AG08395 (cell line): ENCODE data around the gene GPR171.
"Not testable (repeated sequence)": the region's sequence is repeated elsewhere in the genome, so short reads cannot be mapped to it uniquely, and the experiment has no call there.

ENCODE experiments used
- DNase-seq: peaks from one replicate; pipeline ENCODE4 v3.0.0; 2012; ENCODE audit warnings: mixed read lengths, low spot score

GPR171 gene

GRCh38 chr3:151203051-151203420, at the start of gene GPR171:
TSS of gene GPR171 (minus strand) at chr3:151203216. CDS start at chr3:151199386, 3,830 bp downstream.
- DNase-seq = no peak

- no peak for DNase-seq
Measured at GRCh38 chr3:151248772-151249337, 45.8 kb upstream of the GPR171 start.

GRCh38 chr3:151242006-151242405, 39.0 kb upstream of the GPR171 start:
- not testable (repeated sequence) for DNase-seq

GRCh38 chr3:151236736-151237135, 33.7 kb upstream of the GPR171 start:
- no peak for DNase-seq

GRCh38 chr3:151236316-151236715, 33.3 kb upstream of the GPR171 start:
- no peak for DNase-seq

GRCh38 chr3:151234825-151235224, 31.8 kb upstream of the GPR171 start:
- DNase-seq = no peak

- DNase-seq = no peak
Measured at GRCh38 chr3:151232991-151233390, 30.0 kb upstream of the GPR171 start.

GRCh38 chr3:151232403-151232802, 29.4 kb upstream of the GPR171 start:
- not testable (repeated sequence) for DNase-seq

GRCh38 chr3:151230646-151231045, 27.6 kb upstream of the GPR171 start:
- DNase-seq = no peak

- DNase-seq = peak; percentile 79
Measured at GRCh38 chr3:151228666-151229040, 25.6 kb upstream of the GPR171 start.

- peak; percentile 79 for DNase-seq
Measured at GRCh38 chr3:151227807-151228665, 25.0 kb upstream of the GPR171 start.

GRCh38 chr3:151227266-151227806, 24.3 kb upstream of the GPR171 start:
- no peak for DNase-seq

- DNase-seq = no peak
Measured at GRCh38 chr3:151226825-151227224, 23.8 kb upstream of the GPR171 start.

- no peak for DNase-seq
Measured at GRCh38 chr3:151226088-151226563, 23.1 kb upstream of the GPR171 start.

- DNase-seq = no peak
Measured at GRCh38 chr3:151225040-151225975, 22.3 kb upstream of the GPR171 start.

GRCh38 chr3:151224268-151224866, 21.4 kb upstream of the GPR171 start:
- DNase-seq = no peak

GRCh38 chr3:151219056-151219455, 16.0 kb upstream of the GPR171 start:
- DNase-seq = peak; percentile 77

GRCh38 chr3:151218136-151218535, 15.1 kb upstream of the GPR171 start:
- no peak for DNase-seq

GRCh38 chr3:151216641-151217607, 13.9 kb upstream of the GPR171 start:
- DNase-seq = peak; percentile 24

- DNase-seq = no peak
Measured at GRCh38 chr3:151214459-151214858, 11.4 kb upstream of the GPR171 start.
